Measurements from ENCODE around the gene SUV39H1.

Gene SUV39H1

DNA sequence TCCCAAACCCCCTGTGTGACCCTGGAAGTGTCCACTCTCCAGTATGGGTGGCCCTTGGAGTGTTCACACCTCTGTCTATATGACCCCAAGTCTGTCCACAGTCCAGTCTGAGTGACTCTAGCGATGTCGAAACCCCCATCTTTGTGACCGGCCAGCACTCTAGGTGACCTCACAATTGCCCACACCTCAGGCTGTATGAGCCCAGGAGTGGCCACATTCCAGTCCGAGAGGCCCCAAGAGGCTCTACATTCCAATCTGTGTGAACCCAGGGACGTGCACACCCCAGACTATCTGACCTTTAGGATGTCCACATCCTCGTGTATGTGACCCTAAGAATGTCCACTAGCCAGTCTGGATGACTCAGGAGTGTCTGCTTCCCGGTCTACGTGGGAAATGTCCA is 57.7 kb downstream of the SUV39H1 start:
- H3K4me3 Mint-ChIP-seq = no peak overlapping the region
- H3K9me3 Mint-ChIP-seq = no peaks in the 10 kb centered on the region
- H3K4me1 Mint-ChIP-seq = peaks cover 7% of the 10 kb centered on the region
- no peaks in the 10 kb centered on the region for H3K36me3 Mint-ChIP-seq
- no peak overlapping the region for H3K27ac Mint-ChIP-seq
- no peak for ATAC-seq
- DNase-seq (ENCODE audit: low spot score in 2 of 2) = no peak

Data from stimulated activated effector memory CD8-positive, alpha-beta T cell treated with anti-CD3 and anti-CD28 coated beads, Interleukin-12 subunit alpha, Interleukin-12 subunit beta, amount 100 ng/mL, for 72 hours (primary cell).